Stimulated activated CD8-positive, alpha-beta memory T cell treated with anti-CD3 and anti-CD28 coated beads, Interleukin-2, amount 100 ng/mL, for 48 hours (primary cell): Measurements from ENCODE around the gene FAF2.
"Not testable (repeated sequence)": the region's sequence is repeated elsewhere in the genome, so short reads cannot be mapped to it uniquely, and the experiment has no call there.

ENCODE experiments used
- DNase-seq, 2 donors: peaks; one replicate each; pipeline ENCODE4 v3.0.0-alpha.2; 2020; ENCODE audit warnings: low read depth in 2 of 2

The FAF2 gene

DNA sequence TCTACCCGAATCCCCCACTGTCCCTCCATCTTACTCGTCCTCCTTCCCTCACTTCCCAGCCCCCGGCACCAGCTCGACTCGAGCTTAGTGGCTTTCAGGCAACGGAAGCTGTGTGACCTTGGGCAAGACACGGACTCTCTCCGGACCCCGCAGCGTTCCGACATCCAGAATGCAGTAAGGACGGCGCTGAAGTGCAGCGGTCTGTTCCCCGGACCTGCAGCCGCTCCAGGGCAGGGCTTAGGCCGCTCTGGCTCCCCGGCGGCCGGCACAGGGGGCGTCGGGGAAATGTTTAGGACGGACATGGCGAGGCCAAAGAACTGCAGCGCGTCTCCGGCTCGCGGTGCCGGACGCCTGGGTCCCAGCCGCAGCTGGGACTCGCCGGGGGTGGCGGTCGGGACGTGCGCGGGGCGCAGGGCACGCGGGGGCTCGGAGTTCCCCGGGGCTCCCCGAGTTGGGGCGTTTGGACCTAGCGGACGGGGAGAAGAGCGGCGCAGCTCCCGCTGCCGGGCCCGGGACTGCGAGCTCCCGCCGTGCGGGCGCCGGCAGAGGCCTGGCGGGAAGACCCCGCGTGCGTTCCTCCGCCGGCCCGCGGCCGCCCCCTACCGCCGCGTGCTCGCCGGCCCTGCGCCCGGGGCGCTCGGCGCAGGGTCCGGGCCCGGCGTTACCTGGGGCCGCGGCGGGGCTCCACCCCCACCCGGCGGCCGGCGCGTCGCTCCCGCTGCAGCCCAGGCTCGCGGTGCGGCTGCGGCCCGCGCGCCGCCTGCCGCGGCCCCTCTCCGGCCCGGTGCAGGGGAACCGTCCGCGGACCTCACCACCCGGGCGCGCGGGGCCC, 94.6 kb downstream of the FAF2 start:
- DNase-seq, result no peak

DNA sequence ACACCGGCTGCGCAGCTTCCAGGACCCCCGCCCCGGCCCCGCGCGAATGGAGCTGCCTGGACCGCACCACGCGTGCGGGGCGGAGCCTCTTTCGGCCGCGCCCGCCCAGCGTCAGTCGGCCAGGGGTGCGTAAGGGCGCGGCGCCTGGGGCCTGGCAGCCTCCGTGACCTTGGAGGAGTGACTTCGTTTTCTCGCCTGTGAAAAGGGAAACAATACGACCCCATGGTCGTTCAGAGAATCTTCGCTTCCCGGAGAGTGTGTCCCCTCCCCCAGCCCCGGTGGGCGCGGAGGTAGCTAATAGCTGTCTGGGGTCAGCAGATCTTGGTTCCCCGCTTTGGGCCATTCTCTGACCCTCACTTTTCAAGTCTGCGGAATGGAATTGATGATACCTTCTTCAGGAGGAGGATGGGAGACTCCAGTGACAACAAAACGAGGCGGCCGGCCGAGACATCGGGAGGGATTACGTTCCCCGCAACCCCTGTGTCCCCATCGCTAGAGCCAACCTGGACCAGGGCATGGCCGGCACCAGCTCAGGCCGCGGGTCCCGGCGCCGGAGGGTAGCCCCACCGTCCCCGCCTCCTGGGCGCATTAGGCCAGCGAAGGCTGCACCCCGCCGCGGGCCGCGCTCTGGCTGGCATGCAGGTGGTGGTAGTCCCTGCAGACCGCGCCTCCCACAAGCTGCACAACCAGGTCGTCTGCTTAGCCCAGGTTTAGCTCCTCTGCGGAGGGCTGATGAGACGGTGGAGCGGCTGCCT, 95.4 kb downstream of the FAF2 start:
- peak; percentile 62 to 69 for DNase-seq

DNA sequence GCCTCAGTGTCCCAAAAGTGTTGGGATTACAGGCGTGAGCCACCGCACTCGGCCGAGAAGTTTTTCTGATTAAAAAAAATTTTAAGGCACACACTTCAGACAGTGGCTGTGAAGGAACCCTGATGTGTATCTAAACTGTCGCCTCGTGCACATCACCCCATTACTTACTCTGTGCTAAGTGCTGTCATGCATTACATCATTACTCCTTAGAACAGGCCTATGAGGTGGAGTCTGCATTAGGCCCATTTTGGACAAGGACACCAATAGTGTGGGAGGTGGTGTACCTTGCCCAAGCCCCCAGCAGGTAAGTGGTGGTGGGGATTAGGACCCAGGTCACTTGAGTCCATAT, 97.2 kb downstream of the FAF2 start:
- no peak for DNase-seq

DNA sequence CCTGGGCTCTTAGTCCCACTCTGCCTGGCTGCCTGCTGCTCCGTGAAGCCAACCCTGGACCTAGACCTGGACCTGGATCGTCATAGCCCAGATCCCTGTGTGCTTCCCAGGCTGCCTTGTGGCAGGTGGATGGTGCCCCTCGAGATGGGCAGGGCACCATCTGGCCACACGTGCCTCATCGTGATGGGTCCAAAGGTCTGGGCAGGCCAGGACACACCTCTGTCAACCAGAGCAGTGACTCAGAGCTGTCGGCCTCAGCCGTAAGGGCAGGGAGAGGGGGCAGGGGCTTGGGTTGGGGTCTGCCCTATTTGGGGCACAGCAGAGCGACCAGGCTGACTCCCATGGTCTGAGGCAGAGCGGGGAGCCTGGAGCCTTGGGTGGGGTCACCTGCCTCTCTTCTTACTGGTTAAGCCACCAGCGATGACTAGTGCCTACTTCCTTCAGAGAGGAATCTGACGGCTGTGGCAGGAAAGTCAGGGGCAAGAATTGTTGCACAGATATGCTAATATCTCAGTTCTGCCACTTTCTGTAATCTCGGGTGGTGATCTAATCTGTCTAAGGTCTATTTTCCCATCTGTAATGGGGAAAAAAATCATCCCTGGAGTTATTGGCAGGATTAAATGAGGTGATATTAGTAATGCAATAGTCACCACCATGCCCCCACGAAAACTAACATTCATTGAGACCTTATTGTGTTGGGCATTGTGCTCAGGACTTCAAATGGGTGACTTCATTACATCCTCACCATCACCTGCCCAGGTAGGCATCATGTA, 97.7 kb downstream of the FAF2 start:
- DNase-seq, result no peak

GRCh38 chr5:176547802-176548201, 99.6 kb downstream of the FAF2 start:
- DNase-seq, result no peak

GRCh38 chr5:176548967-176549444, 100.8 kb downstream of the FAF2 start, which contains the start of gene CDHR2:
Gene CDHR2, plus strand, starts transcription at chr5:176549342. Its CDS starts 16,011 bp downstream, at chr5:176565353.
- no peak for DNase-seq

GRCh38 chr5:176549871-176550270, 101.7 kb downstream of the FAF2 start:
- DNase-seq, result no peak

GRCh38 chr5:176550275-176550831, 102.2 kb downstream of the FAF2 start:
- DNase-seq, result no peak

DNA sequence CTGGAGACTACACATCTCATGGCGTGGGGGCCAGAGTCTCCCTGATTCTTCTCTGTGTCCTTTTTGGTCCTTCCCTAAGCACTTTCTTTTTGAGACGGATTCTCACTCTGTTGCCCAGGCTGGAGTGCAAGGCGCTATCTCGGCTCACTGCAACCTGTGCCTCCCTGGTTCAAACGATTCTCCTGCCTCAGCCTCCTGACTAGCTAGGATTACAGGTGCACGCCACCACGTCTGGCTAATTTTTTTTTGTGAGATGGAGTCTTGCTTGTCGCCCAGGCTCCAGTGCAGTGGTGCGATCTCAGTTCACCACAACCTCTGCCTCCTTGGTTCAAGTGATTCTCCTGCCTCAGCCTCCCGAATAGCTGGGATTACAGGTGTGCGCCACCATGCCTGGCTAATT, 102.8 kb downstream of the FAF2 start:
- DNase-seq, result not testable (repeated sequence)

DNA sequence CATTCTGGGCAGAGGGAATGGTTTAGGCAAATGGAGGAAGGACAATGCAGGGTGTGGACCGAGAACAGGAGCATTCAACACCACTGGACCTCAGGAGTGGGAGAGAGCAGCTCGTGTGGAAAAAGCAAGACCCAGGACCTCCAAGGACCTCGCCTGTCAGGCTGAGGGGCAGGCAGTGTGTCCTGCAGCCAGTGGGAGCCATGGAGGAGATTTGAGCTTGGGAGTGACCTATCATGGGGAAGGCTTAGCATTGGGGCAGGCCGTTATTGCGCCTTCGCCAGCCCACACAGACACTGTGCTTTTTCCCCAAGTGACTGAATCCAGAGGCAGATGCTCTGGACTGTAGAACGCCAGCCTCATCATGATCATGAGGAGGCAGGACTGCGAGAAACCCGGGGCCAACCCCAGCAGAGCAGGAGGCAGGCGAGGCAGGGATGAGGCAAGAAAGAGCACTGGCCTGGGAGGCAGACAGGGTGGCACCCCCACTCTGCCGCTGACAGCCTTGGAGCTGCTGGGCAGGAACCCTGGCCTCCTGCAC, 104.2 kb downstream of the FAF2 start:
- no peak for DNase-seq

GRCh38 chr5:176553260-176554085, 105.3 kb downstream of the FAF2 start:
- no peak for DNase-seq

GRCh38 chr5:176557846-176558245, 109.7 kb downstream of the FAF2 start:
- no peak for DNase-seq
